GM10248 (cell line): ENCODE results near the gene SCYGR6.
"Not testable (repeated sequence)": the region's sequence is repeated elsewhere in the genome, so short reads cannot be mapped to it uniquely, and the experiment has no call there.

ENCODE experiments used
- CTCF ChIA-PET: fragments of 300-600 bp; sonication (Branson Sonifier 250); formaldehyde crosslinking; extraction: SDS; loops from one replicate; lab custom pipeline; 2021; ENCODE audit warnings: antibody characterized with exemption; lab: Yijun Ruan, JAX
- POLR2A ChIA-PET: fragments of 350-650 bp; sonication (Branson Sonifier 250); formaldehyde crosslinking; extraction: SDS; loops from one replicate; lab custom pipeline; 2020; ENCODE audit warnings: antibody characterized with exemption; lab: Yijun Ruan, JAX
- DNase-seq: peaks from one replicate; pipeline ENCODE4 v3.0.0; 2012; ENCODE audit errors: extremely low spot score
- TF ChIP-seq, protein P1 (sequence below): IDR thresholded peaks from 2 replicates; pipeline ENCODE4 v1.5.1; 2012; ENCODE audit warnings: mild to moderate bottlenecking, low read depth; ENCODE audit errors: extremely low read depth, missing control alignments, control extremely low read depth

The SCYGR6 gene

DNA sequence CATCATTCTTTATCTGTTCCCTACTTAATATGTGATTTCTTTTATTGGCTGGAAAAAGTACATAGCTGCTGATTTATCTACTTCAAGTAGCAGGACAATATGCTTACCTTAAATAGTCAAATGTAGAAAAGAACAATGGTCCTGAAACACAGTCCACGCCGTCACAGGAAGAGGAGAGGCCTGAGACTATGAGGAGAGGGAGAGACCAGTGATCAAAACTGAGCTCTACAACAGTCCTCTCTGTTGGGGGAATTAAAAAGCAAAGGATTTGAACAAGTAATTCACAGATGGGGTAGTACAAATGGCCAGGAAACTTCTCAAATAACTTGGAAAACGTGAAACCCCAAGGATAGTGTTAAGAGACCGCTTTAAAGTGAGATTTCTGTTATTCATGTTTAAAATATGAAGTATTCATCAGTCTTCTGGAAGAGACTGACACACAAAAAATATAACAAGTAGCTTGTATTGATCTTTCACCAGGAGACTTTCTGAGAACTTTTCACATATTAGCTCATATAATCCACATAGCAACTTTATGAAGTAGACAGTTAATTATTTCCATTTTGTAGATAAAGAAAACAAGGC is 41.3 kb upstream of the SCYGR6 start:
- ChIA-PET POLR2A (interaction anchor here (0.6 kb wide), 1 partner anchor 10 kb away, joined by 3 read pairs; no protein-coding TSS in a partner anchor), CTCF (interaction anchor here (0.7 to 4.7 kb wide), 64 partner anchors 8 to 733 kb away, joined by 3 to 46 read pairs (median 5); partner anchors contain the start of genes SCYGR5, SLC19A3 and TM4SF20)
- TF ChIP-seq, protein P1, sequence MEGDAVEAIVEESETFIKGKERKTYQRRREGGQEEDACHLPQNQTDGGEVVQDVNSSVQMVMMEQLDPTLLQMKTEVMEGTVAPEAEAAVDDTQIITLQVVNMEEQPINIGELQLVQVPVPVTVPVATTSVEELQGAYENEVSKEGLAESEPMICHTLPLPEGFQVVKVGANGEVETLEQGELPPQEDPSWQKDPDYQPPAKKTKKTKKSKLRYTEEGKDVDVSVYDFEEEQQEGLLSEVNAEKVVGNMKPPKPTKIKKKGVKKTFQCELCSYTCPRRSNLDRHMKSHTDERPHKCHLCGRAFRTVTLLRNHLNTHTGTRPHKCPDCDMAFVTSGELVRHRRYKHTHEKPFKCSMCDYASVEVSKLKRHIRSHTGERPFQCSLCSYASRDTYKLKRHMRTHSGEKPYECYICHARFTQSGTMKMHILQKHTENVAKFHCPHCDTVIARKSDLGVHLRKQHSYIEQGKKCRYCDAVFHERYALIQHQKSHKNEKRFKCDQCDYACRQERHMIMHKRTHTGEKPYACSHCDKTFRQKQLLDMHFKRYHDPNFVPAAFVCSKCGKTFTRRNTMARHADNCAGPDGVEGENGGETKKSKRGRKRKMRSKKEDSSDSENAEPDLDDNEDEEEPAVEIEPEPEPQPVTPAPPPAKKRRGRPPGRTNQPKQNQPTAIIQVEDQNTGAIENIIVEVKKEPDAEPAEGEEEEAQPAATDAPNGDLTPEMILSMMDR: no peak
- no peak for DNase-seq

DNA sequence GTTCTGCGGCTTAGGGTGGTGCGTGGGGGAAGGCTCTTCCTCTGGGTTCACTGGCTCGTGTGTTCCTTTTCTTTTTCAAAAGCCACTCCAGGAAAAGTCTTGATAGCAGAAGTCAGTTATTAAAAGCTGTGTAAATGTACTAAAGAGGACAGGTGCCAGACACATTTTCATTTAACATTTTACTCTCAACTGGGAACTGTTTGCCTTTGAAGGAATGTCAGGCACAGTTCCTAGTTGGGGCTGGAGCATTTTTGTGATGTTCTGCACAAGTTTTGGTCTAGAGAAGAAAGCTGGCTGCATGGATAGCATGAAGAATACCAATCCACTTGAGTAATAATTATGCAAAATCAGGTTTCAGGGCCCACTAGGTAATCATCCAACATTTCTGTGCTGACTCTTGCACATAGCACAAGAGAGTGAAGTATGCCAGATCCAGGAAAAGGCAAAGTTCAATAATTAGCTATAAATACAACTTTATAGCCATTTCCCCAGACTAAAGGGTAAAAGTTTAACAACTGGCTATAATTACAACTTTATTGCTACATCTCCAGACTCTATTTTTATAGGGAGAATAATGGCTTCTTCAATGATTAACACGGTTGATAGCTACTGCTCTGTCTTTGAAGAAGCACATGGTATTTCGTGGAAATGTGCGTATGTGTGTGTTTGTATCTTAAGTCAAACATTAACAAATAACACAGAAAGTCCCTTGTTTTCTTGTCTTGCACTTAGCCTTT is 37.4 kb upstream of the SCYGR6 start:
- ChIA-PET CTCF (interaction anchor here (1.2 to 2.1 kb wide), 4 partner anchors 12 to 290 kb away, joined by 3 to 10 read pairs (median 4); partner anchors contain the start of gene AGFG1), POLR2A (no interaction called here)
- TF ChIP-seq, protein P1: no peak
- DNase-seq: no peak

DNA sequence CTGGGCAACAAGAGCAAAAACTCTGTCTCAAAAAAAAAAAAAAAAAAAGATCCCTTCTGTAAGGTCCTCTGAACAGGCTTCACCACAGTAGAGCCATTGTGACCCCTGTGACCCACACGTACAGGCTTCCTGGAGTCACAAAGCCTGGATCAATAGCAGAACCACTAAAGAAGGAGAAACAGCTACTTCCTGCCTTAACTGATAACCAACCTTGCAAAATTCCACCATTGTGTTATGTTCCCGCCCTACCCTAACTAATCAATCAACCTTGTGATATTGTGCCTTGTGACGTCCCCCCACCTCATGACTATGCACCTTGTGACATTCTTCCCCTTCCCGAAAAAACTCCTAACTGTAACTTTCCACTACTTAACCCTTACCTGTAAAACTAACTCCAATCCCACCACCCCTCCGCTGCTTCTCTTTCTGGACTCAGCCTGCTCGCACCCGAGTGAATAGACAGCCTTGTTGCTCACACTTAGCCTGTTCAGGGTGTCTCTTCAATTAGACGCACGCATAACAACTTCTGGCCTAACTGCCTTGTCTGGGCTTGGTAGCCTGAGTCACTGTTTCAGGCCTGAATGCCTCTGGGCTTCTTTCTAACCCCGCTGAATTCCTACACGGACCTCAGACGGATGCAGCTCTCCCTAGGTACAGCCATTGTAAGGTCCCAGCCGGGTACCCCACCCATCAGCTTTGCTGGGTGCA is 35.0 kb upstream of the SCYGR6 start:
- CTCF ChIA-PET: interaction anchor here (1.4 kb wide), 1 partner anchor 101 kb away, joined by 6 read pairs; no protein-coding TSS in a partner anchor

DNA sequence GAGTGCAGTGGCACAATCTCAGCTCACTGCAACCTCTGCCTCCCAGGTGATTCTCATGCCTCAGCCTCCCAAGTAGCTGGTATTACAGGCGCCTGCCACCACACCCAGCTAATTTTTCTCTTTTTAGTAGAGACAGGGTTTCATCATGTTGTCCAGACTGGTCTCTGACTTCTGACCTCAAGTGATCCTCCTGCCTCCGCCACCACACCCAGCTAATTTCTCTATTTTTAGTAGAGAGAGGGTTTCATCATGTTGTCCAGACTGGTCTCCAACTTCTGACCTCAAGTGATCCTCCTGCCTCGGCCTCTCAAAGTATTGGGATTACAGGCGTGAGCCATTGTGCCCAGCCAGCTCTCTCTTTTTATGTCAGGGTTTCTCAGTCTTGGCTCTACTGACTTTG is 31.7 kb upstream of the SCYGR6 start:
- DNase-seq, POLR2A ChIA-PET: not testable (repeated sequence)
- CTCF ChIA-PET: interaction anchor here (2.0 kb wide), 1 partner anchor 10 kb away, joined by 15 read pairs; no protein-coding TSS in a partner anchor

More for the DNA sequence above, 35.0 kb upstream of the SCYGR6 start:
- DNase-seq: no peak
- POLR2A ChIA-PET: interaction anchor here (0.6 kb wide), 1 partner anchor 1768 kb away, joined by 3 read pairs; no protein-coding TSS in a partner anchor
- TF ChIP-seq, protein P1: no peak

- TF ChIP-seq, protein P1: peak; percentile 23
- DNase-seq: no peak
- CTCF ChIA-PET: interaction anchor here (2.4 kb wide), 1 partner anchor 18 kb away, joined by 8 read pairs; no protein-coding TSS in a partner anchor
- POLR2A ChIA-PET: no interaction called here
Observed at GRCh38 chr2:227748079-227748478, 23.5 kb upstream of the SCYGR6 start.

DNA sequence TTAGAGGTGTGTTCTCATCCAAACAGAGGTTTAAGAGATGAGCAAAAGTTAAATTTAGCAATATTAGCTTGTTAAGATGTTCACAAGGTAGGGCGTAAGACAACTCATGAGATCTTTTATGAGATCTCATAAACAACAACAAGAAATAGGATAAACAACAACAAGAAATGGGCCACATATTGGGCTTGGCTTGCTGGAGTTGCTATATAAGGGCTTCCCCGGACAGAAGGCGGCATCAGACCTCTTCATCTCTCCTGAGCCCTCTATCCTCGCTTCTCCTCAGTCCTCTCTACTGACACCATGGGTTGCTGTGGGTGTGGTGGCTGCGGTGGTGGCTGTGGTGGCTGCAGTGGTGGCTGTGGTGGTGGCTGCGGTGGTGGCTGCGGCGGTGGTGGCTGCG is 21.0 kb upstream of the SCYGR6 start, which contains the start of gene SCYGR8:
TSS of gene SCYGR8 (plus strand) at position 301 of the 400 bp plus-strand sequence. CDS start at position 301, 0 bp downstream.
- POLR2A ChIA-PET: no interaction called here
- no peak for DNase-seq
- CTCF ChIA-PET: interaction anchor here (1.4 kb wide), 2 partner anchors 14 to 48 kb away, joined by 3 to 4 read pairs; no protein-coding TSS in a partner anchor
- TF ChIP-seq, protein P1: no peak

DNA sequence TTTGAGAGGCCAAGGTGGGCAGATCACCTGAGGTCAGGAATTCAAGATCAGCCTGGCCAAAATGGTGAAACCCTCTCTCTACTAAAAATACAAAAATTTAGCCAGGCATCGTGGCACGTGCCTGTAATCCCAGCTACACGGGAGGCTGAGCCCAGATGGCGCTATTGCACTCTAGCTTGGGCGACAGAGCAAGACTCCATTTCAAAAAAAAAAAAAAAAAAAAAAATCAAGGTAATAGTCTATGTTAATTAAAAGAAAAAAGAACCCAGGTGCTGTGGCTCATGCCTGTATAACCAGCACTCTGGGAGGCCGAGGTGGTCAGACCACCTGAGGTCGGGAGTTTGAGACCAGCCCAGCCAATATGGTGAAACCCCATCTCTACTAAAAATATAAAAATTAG is 16.1 kb upstream of the SCYGR6 start:
- POLR2A ChIA-PET, DNase-seq: not testable (repeated sequence)

More for the DNA sequence above, 16.1 kb upstream of the SCYGR6 start:
- CTCF ChIA-PET: interaction anchor here (1.8 kb wide), 1 partner anchor 26 kb away, joined by 5 read pairs; no protein-coding TSS in a partner anchor
